SK-N-SH treated with all-trans-retinoic acid at 6 μM for 48 hours (cell line): ENCODE results near the gene P2RY8.

Experiments
- ATAC-seq: fragments of 200-7000 bp; cut with Tn5 transposase; 3 replicates; pipeline ENCODE4 v1.9.1; 2020; ENCODE audit warnings: mild to moderate bottlenecking, moderate library complexity
- CREB5 ChIP-seq: fragments of 250-450 bp; sonication (Bioruptor Pico); IDR thresholded peaks from 2 replicates; pipeline ENCODE4 v1.5.1; 2020; ENCODE audit warnings: low read depth, mild to moderate bottlenecking, moderate library complexity
- CSDC2 ChIP-seq: fragments of 250-450 bp; sonication (Bioruptor Pico); IDR thresholded peaks from 2 replicates; pipeline ENCODE4 v1.5.0; 2020; ENCODE audit warnings: mild to moderate bottlenecking, moderate library complexity
- CSRNP3 ChIP-seq: fragments of 250-450 bp; sonication (Bioruptor Pico); IDR thresholded peaks from 2 replicates; pipeline ENCODE4 v1.5.1; 2021; ENCODE audit warnings: mild to moderate bottlenecking, moderate library complexity
- ESRRG ChIP-seq: fragments of 250-450 bp; sonication (Bioruptor Pico); IDR thresholded peaks from 2 replicates; pipeline ENCODE4 v1.6.1; 2021; ENCODE audit warnings: mild to moderate bottlenecking
- GLIS3 ChIP-seq: fragments of 250-450 bp; sonication (Bioruptor Pico); IDR thresholded peaks from 2 replicates; pipeline ENCODE4 v1.5.0; 2020; ENCODE audit warnings: mild to moderate bottlenecking, moderate library complexity
- ISL1 ChIP-seq: fragments of 250-450 bp; sonication (Bioruptor Pico); IDR thresholded peaks from 2 replicates; pipeline ENCODE4 v2.1.2; 2022; ENCODE audit warnings: mild to moderate bottlenecking, moderate library complexity
- OSR1 ChIP-seq: fragments of 250-450 bp; sonication (Bioruptor Pico); IDR thresholded peaks from 2 replicates; pipeline ENCODE4 v1.8.0; 2022; ENCODE audit warnings: moderate library complexity, mild to moderate bottlenecking, inconsistent platforms
- PATZ1 ChIP-seq: fragments of 250-450 bp; sonication (Bioruptor Pico); IDR thresholded peaks from 2 replicates; pipeline ENCODE4 v1.8.0; 2020; ENCODE audit warnings: mild to moderate bottlenecking, moderate library complexity, borderline replicate concordance
- POU6F1 ChIP-seq: fragments of 250-450 bp; sonication (Bioruptor Pico); IDR thresholded peaks from 2 replicates; pipeline ENCODE4 v1.8.0; 2021; ENCODE audit warnings: low read depth, mild to moderate bottlenecking, moderate library complexity, borderline replicate concordance
- PPARA ChIP-seq: fragments of 250-450 bp; sonication (Bioruptor Pico); IDR thresholded peaks from 2 replicates; pipeline ENCODE4 v1.5.0; 2020; ENCODE audit warnings: mild to moderate bottlenecking, borderline replicate concordance
- RARB ChIP-seq: fragments of 250-450 bp; sonication (Bioruptor Pico); IDR thresholded peaks from 2 replicates; pipeline ENCODE4 v1.8.0; 2021; ENCODE audit warnings: mild to moderate bottlenecking, moderate library complexity
- SNAI2 ChIP-seq: fragments of 250-450 bp; sonication (Bioruptor Pico); IDR thresholded peaks from 2 replicates; pipeline ENCODE4 v1.5.0; 2020; ENCODE audit warnings: mild to moderate bottlenecking, moderate library complexity
- TCF4 ChIP-seq: fragments of 250-450 bp; sonication (Bioruptor Pico); IDR thresholded peaks from 2 replicates; pipeline ENCODE4 v1.8.0; 2021; ENCODE audit warnings: mild to moderate bottlenecking, moderate library complexity, borderline replicate concordance
- TOX ChIP-seq: fragments of 250-450 bp; sonication (Bioruptor Pico); IDR thresholded peaks from 2 replicates; pipeline ENCODE4 v1.8.0; 2021; ENCODE audit warnings: mild to moderate bottlenecking, moderate library complexity, borderline replicate concordance
- TSHZ2 ChIP-seq: fragments of 250-450 bp; sonication (Bioruptor Pico); IDR thresholded peaks from 2 replicates; pipeline ENCODE4 v1.5.0; 2020; ENCODE audit warnings: mild to moderate bottlenecking, moderate library complexity
- ZC3H10 ChIP-seq: fragments of 250-450 bp; sonication (Bioruptor Pico); IDR thresholded peaks from 2 replicates; pipeline ENCODE4 v1.5.1; 2021; ENCODE audit warnings: mild to moderate bottlenecking, moderate library complexity
- ZFP3 ChIP-seq: fragments of 250-450 bp; sonication (Bioruptor Pico); IDR thresholded peaks from 2 replicates; pipeline ENCODE4 v1.5.0; 2020; ENCODE audit warnings: mild to moderate bottlenecking, moderate library complexity
- ZFP30 ChIP-seq: fragments of 450-650 bp; formaldehyde crosslinking; IDR thresholded peaks from 2 replicates; pipeline ENCODE4 v1.5.0; 2022; ENCODE audit warnings: mild to moderate bottlenecking, moderate library complexity
- ZNF565 ChIP-seq: fragments of 450-650 bp; formaldehyde crosslinking; conservative IDR thresholded peaks from 2 replicates; pipeline ENCODE4 v1.5.0; 2020; ENCODE audit warnings: low read depth, mild to moderate bottlenecking, moderate library complexity
- ZNF70 ChIP-seq: fragments of 450-650 bp; formaldehyde crosslinking; IDR thresholded peaks from 2 replicates; pipeline ENCODE4 v1.5.0; 2020; ENCODE audit warnings: mild to moderate bottlenecking, moderate library complexity

The P2RY8 gene

GRCh38 chrX:1444561-1445500 is 92.2 kb downstream of the P2RY8 start (continued):
- TF ChIP-seq CREB5 (CRISPR knock-in tag), result no peak

DNA sequence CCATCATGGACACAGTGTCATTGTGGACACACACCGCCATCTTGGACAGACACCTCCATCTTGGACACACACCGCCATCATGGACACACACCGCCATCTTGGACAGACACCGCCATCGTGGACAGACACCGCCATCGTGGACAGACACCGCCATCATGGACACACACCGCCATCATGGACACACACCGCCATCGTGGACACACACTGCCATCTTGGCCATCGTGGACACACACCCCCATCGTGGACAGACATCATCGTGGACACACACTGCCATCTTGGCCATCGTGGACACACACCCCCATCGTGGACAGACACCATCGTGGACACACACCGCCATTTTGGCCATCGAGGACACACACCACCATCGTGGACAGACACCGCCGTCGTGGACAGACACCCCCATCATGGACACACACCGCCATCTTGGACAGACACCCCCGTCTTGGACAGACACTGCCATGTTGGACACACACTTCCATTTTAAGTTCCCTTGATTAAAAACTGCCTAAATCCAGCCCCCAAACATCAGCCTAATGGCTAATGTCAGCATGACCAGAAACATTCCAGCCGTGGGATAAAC is 93.4 kb downstream of the P2RY8 start:
- no peak for ATAC-seq
- no peak for TF ChIP-seq ZNF70 (CRISPR knock-in tag)
- TF ChIP-seq ZFP3 (CRISPR knock-in tag), result no peak
- no peak for TF ChIP-seq ZC3H10 (CRISPR knock-in tag)
- TF ChIP-seq CREB5 (CRISPR knock-in tag), result no peak
- no peak for TF ChIP-seq OSR1 (CRISPR knock-in tag)
- TF ChIP-seq ZNF565 (CRISPR knock-in tag), result no peak
- TF ChIP-seq ZFP30 (CRISPR knock-in tag), result no peak
- no peak for TF ChIP-seq ESRRG (CRISPR knock-in tag)
- TF ChIP-seq POU6F1 (CRISPR knock-in tag), result no peak
- no peak for TF ChIP-seq TCF4 (CRISPR knock-in tag)
- no peak for TF ChIP-seq RARB (CRISPR knock-in tag)
- TF ChIP-seq SNAI2 (CRISPR knock-in tag), result no peak
- TF ChIP-seq CSRNP3 (CRISPR knock-in tag), result no peak
- TF ChIP-seq GLIS3 (CRISPR knock-in tag), result no peak
- no peak for TF ChIP-seq ISL1 (CRISPR knock-in tag)
- no peak for TF ChIP-seq PPARA (CRISPR knock-in tag)
- no peak for TF ChIP-seq TSHZ2 (CRISPR knock-in tag)

DNA sequence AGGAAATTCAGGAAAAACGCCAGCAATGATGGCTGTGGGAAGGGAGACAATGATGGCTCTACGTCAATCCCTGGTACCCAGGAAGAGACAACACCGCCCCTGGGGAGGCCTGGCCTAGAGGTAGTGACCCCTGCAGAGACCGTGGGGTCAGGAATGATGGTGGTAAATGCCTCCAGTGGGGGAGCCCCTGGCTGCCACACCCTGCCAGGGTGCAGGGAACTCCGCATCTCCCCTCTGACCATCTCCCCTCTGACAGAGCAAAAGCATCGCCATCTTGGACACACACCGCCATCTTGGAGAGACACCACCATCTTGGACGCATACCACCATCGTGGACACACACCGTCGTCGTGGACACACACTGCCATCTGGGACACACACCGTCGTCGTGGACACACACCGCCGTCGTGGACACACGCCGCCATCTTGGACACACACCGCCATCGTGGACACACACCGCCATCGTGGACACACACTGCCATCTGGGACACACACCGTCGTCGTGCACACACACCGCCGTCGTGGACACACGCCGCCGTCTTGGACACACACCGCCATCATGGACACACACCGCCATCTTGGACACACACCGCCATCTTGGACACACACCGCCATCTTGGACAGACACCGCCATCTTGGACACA is 94.1 kb downstream of the P2RY8 start:
- TF ChIP-seq TOX (CRISPR knock-in tag) (no peak), PATZ1 (CRISPR knock-in tag) (no peak), CSDC2 (CRISPR knock-in tag) (no peak)
- no peak for ATAC-seq
